DND-41 (cell line): ENCODE measurements around the gene ACAD11.

Experiments
- CTCF ChIP-seq: IDR thresholded peaks from 2 replicates; pipeline ENCODE4 v1.5.1; 2012; ENCODE audit warnings: borderline replicate concordance, low read length, moderate library complexity, mild to moderate bottlenecking; ENCODE audit not compliant: poor library complexity, severe bottlenecking; ENCODE audit errors: extremely low read depth
- EZH2 ChIP-seq: IDR thresholded peaks from 3 replicates; pipeline ENCODE4 v1.6.1; 2012; ENCODE audit warnings: borderline replicate concordance, low read depth, mild to moderate bottlenecking, moderate library complexity, low read length, inconsistent platforms; ENCODE audit not compliant: severe bottlenecking

DNA sequence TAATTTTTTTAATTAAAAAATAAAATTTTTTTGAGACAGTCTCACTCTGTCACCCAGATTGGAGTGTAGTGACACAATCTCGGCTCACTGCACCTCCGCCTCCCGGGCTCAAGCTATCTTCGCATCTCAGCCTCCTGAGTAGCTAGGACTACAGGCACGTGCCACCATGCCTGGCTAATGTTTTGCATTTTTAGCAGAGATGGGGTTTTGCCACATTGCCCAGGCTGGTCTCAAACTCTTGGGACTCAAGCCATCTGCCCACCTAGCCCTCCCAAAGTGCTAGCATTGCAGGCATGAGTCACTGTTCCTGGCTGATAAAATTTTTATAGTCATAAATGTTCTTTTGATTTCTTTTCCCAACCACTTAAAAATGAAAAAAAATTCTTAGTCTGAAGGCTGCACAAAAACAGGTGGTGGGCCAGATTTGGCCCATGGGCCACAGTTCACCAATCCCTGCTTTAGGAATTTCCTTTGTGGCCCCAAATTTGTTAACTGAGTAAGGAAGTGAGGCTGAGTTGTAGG, 9.7 kb upstream of the ACAD11 start:
- TF ChIP-seq CTCF (no peak), EZH2 (no peak)
